Stimulated activated CD4-positive, alpha-beta T cell treated with anti-CD3 and anti-CD28 coated beads, Interleukin-4, amount 100 ng/mL, for 24 hours (primary cell): Measurements from ENCODE around the gene HDAC9.

Source experiments
- DNase-seq: peaks from one replicate; pipeline ENCODE4 v3.0.0-alpha.2; 2020

HDAC9 gene

GRCh38 chr7:18526368-18526878, 30.9 kb downstream of the HDAC9 start:
- no peak for DNase-seq

- no peak for DNase-seq
These were observed 33.7 kb downstream of the HDAC9 start for GRCh38 chr7:18529239-18529638.

- DNase-seq, result no peak
These were observed 35.0 kb downstream of the HDAC9 start for GRCh38 chr7:18530224-18531179.

- DNase-seq, result no peak
These were observed 36.0 kb downstream of the HDAC9 start for GRCh38 chr7:18531539-18531938.

- DNase-seq, result no peak
These were observed 37.3 kb downstream of the HDAC9 start for GRCh38 chr7:18532813-18533212.

- DNase-seq, result no peak
These were observed 38.9 kb downstream of the HDAC9 start for GRCh38 chr7:18534481-18534880.

- no peak for DNase-seq
These were observed 40.4 kb downstream of the HDAC9 start for GRCh38 chr7:18535810-18536415.

- DNase-seq, result no peak
These were observed 40.9 kb downstream of the HDAC9 start for GRCh38 chr7:18536486-18536885.

- no peak for DNase-seq
These were observed 43.2 kb downstream of the HDAC9 start for GRCh38 chr7:18538554-18539250.

- DNase-seq, result no peak
These were observed 44.8 kb downstream of the HDAC9 start for GRCh38 chr7:18540396-18540795.

GRCh38 chr7:18541181-18541870, 45.8 kb downstream of the HDAC9 start:
- no peak for DNase-seq

- DNase-seq, result no peak
These were observed 46.3 kb downstream of the HDAC9 start for GRCh38 chr7:18541871-18542212.

GRCh38 chr7:18546576-18546975, 51.0 kb downstream of the HDAC9 start:
- DNase-seq, result no peak

GRCh38 chr7:18547509-18548187, 52.1 kb downstream of the HDAC9 start:
- no peak for DNase-seq

- DNase-seq, result no peak
These were observed 53.0 kb downstream of the HDAC9 start for GRCh38 chr7:18548534-18548933.

GRCh38 chr7:18550574-18550973, 55.0 kb downstream of the HDAC9 start:
- no peak for DNase-seq

GRCh38 chr7:18552316-18552916, 56.9 kb downstream of the HDAC9 start:
- DNase-seq, result no peak

- DNase-seq, result no peak
These were observed 57.5 kb downstream of the HDAC9 start for GRCh38 chr7:18552943-18553604.

- no peak for DNase-seq
These were observed 58.1 kb downstream of the HDAC9 start for GRCh38 chr7:18553605-18554003.

GRCh38 chr7:18555120-18555519, 59.6 kb downstream of the HDAC9 start:
- no peak for DNase-seq

GRCh38 chr7:18555968-18556367, 60.4 kb downstream of the HDAC9 start:
- no peak for DNase-seq
